Muscle layer of colon (tissue), 2 donors: ENCODE measurements around the gene MTIF2.
A peak's percentile ranks its signal among the peaks of the same experiment; 100 is the strongest.

ENCODE experiments used
- H3K27ac ChIP-seq: one replicate; pipeline ENCODE4 v1.7.0; 2013; ENCODE audit warnings: low read depth, mild to moderate bottlenecking, low read length, moderate library complexity
- H3K27me3 ChIP-seq, 2 donors: one replicate each; pipeline ENCODE4 v1.7.0; 2013; ENCODE audit warnings: low read length in 2 of 2, mild to moderate bottlenecking in 2 of 2; ENCODE audit not compliant: insufficient read depth in 2 of 2, control insufficient read depth in 1 of 2
- H3K36me3 ChIP-seq: one replicate; pipeline ENCODE4 v1.7.0; 2013; ENCODE audit warnings: mild to moderate bottlenecking, low read length; ENCODE audit not compliant: insufficient read depth
- H3K4me1 ChIP-seq: one replicate; pipeline ENCODE4 v1.7.0; 2013; ENCODE audit warnings: mild to moderate bottlenecking, low read length; ENCODE audit not compliant: insufficient read depth
- H3K4me3 ChIP-seq, 2 donors: one replicate each; pipeline ENCODE4 v1.7.0; 2013; ENCODE audit warnings: low read length in 2 of 2, low read depth in 1 of 2, mild to moderate bottlenecking in 1 of 2, moderate library complexity in 1 of 2
- H3K9ac ChIP-seq: one replicate; pipeline ENCODE4 v1.7.0; 2013; ENCODE audit warnings: low read length
- H3K9me3 ChIP-seq: one replicate; pipeline ENCODE4 v1.7.0; 2013; ENCODE audit warnings: mild to moderate bottlenecking, low read length
- donor health status: abdominal sarcoma.
- donor health status: Adenocarcinoma of cecum.

The MTIF2 gene

DNA sequence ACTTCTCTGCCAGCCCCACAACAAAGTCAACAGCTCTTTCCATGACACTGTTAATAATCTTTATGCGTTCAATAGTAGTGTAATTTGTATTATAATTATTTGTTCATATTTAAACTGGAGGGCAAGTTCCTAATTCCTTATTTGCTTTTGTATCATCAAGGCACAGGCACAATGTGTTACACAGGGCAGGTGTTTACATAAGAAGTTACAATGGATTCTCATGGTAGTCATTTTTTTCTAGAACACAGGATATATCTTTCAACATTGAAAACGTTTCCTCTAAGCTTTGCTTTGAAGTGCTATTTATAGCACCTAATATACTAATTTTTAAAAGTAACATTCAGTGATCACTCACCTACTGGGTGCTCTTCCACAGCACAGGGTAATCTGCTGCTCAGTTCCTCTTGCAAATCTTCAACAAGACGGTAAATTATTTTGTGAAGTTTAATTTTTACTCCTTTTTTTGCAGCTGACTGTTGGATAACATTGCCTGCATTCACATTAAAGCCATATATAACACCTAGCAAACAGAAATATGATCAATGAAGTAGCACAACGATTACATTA lies 29.3 kb downstream of the MTIF2 start:
- Histone ChIP-seq H3K36me3 (peaks cover 43% of the 10 kb centered on the region), H3K27me3 (no peaks in the 10 kb centered on the region)

GRCh38 chr2:55236992-55237543 lies 32.0 kb downstream of the MTIF2 start:
- Histone ChIP-seq H3K4me3 (no peak overlapping the region), H3K9ac (no peak overlapping the region), H3K27ac (no peak overlapping the region), H3K4me1 (peaks cover 9% of the 10 kb centered on the region), H3K9me3 (no peaks in the 10 kb centered on the region), H3K36me3 (peaks cover 48% of the 10 kb centered on the region), H3K27me3 (no peaks in the 10 kb centered on the region)

More for the DNA sequence above, 29.3 kb downstream of the MTIF2 start:
- H3K9ac ChIP-seq = no peak overlapping the region
- no peaks in the 10 kb centered on the region for H3K4me1 ChIP-seq
- no peaks in the 10 kb centered on the region for H3K9me3 ChIP-seq
- no peak overlapping the region for H3K4me3 ChIP-seq
- no peak overlapping the region for H3K27ac ChIP-seq

- H3K27me3 ChIP-seq = no peaks in the 10 kb centered on the region
- H3K9ac ChIP-seq = no peak overlapping the region
- no peak overlapping the region for H3K27ac ChIP-seq
- no peaks in the 10 kb centered on the region for H3K9me3 ChIP-seq
- peaks cover 9% of the 10 kb centered on the region for H3K4me1 ChIP-seq
- no peak overlapping the region for H3K4me3 ChIP-seq
- H3K36me3 ChIP-seq = peaks cover 43% of the 10 kb centered on the region
Measured at GRCh38 chr2:55235724-55236538, 33.1 kb downstream of the MTIF2 start.

DNA sequence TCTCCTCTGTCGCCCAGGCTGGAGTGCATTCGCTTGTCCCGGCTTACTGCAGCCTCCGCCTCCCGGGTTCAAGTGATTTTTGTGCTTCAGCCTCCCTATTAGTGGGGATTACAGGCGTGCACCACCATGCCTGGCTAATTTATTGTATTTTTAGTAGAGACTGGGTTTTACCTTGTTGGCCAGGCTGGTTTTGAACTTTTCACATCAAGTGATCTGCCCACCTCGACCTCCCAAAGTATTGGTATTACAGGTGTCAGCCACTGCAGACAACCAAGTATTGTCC lies 35.4 kb downstream of the MTIF2 start:
- Histone ChIP-seq H3K9ac (peak overlapping the region; percentile 98), H3K27ac (peak overlapping the region; percentile 98), H3K4me3 (peak overlapping the region in 1 of 2 donors; percentile 99), H3K9me3 (no peaks in the 10 kb centered on the region), H3K4me1 (peaks cover 9% of the 10 kb centered on the region), H3K27me3 (no peaks in the 10 kb centered on the region), H3K36me3 (peaks cover 37% of the 10 kb centered on the region)

GRCh38 chr2:55232863-55233657 lies 36.0 kb downstream of the MTIF2 start:
- Histone ChIP-seq H3K9me3 (no peaks in the 10 kb centered on the region), H3K9ac (peak overlapping the region; percentile 98), H3K4me1 (peaks cover 9% of the 10 kb centered on the region), H3K27ac (peak overlapping the region; percentile 98), H3K4me3 (peak overlapping the region; percentile 97 to 99), H3K36me3 (peaks cover 35% of the 10 kb centered on the region), H3K27me3 (no peaks in the 10 kb centered on the region)

- H3K9me3 ChIP-seq = no peaks in the 10 kb centered on the region
- peak within 1 kb of the TSS; percentile 97 to 99 for H3K4me3 ChIP-seq
- peak within 1 kb of the TSS; percentile 98 for H3K27ac ChIP-seq
- peaks cover 9% of the 10 kb centered on the region for H3K4me1 ChIP-seq
- peaks cover 35% of the 10 kb centered on the region for H3K36me3 ChIP-seq
- no peaks in the 10 kb centered on the region for H3K27me3 ChIP-seq
- peak within 1 kb of the TSS; percentile 98 for H3K9ac ChIP-seq
Measured at GRCh38 chr2:55232084-55232862, 36.8 kb downstream of the MTIF2 start, which contains the start of the genes CLHC1 and RPS27A. CLHC1 (minus strand) TSS chr2:55232293; CDS start chr2:55222411, 9,882 bp downstream. RPS27A (plus strand) TSS chr2:55232688; CDS start chr2:55232825, 137 bp downstream.

DNA sequence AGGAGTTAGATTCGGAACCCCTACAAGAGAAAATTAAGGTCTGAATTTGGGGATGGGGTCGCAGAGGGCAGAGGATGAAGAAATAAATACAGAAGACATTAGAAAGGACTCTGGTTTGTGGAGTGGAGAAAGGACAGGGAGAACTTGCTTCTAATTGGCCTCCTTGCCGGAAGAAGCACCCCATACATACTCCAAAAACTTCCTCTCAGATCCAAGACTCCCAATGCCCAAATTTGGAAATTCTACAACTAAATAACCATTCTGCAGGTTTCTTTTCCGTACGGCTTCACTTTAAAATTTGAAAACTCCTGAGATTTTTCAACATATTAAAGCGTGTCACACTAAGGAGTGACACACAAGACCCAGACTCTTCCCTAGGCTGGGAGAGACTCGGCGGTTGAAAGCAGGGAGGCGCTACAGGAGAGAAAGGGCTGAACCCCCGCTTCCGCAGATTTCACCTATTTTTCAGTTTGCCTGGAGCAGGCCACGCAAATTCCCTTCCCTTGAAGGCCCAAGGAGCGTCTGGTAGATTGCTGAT lies 37.4 kb downstream of the MTIF2 start:
- H3K9ac ChIP-seq = peak overlapping the region; percentile 98
- H3K36me3 ChIP-seq = peaks cover 29% of the 10 kb centered on the region
- H3K4me3 ChIP-seq = peak overlapping the region; percentile 97 to 99
- peaks cover 9% of the 10 kb centered on the region for H3K4me1 ChIP-seq
- no peaks in the 10 kb centered on the region for H3K27me3 ChIP-seq
- no peaks in the 10 kb centered on the region for H3K9me3 ChIP-seq
- peak overlapping the region; percentile 98 for H3K27ac ChIP-seq

DNA sequence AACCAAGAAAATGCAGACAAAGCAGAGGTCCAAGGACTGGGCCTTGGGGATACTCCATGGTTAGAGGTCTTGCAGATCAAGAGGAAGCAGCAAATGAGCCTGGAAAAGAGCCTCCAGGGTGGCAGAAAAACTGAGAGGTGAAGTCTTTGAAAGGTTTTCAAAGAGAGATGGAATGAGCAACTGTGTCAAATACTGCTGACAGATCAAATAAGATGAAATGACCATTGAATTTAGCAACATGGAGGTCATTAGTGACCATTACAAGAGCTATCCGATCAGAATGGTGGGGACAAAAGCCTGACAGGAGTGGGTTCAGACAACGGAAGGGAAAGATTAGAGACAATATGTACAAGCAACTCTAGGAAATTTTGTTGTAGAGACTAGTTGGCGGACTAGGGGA lies 38.5 kb downstream of the MTIF2 start:
- no peak overlapping the region for H3K27ac ChIP-seq
- no peak overlapping the region for H3K9ac ChIP-seq
- H3K9me3 ChIP-seq = no peaks in the 10 kb centered on the region
- no peak overlapping the region for H3K4me3 ChIP-seq
- no peaks in the 10 kb centered on the region for H3K27me3 ChIP-seq
- peaks cover 9% of the 10 kb centered on the region for H3K4me1 ChIP-seq
- peaks cover 18% of the 10 kb centered on the region for H3K36me3 ChIP-seq

GRCh38 chr2:55229221-55229620 lies 39.8 kb downstream of the MTIF2 start:
- no peak overlapping the region for H3K9ac ChIP-seq
- H3K9me3 ChIP-seq = no peaks in the 10 kb centered on the region
- peaks cover 9% of the 10 kb centered on the region for H3K4me1 ChIP-seq
- no peak overlapping the region for H3K27ac ChIP-seq
- H3K4me3 ChIP-seq = no peak overlapping the region
- no peaks in the 10 kb centered on the region for H3K27me3 ChIP-seq
- peaks cover 5% of the 10 kb centered on the region for H3K36me3 ChIP-seq

GRCh38 chr2:55228226-55228563 lies 40.8 kb downstream of the MTIF2 start:
- Histone ChIP-seq H3K9me3 (no peaks in the 10 kb centered on the region), H3K36me3 (no peaks in the 10 kb centered on the region), H3K4me3 (no peak overlapping the region), H3K27me3 (no peaks in the 10 kb centered on the region), H3K9ac (no peak overlapping the region), H3K27ac (no peak overlapping the region), H3K4me1 (peaks cover 2% of the 10 kb centered on the region)
